Glutamatergic neuron (in vitro differentiated cells): ENCODE results near the gene NFIX. TPM values are rescaled to one million over a fixed set of nuclear protein-coding genes. Genes with fewer than 3 reads are reported as not detected.

Experiments
- DNase-seq: peaks from one replicate; pipeline ENCODE4 v3.0.0; 2022
- H3K27ac Mint-ChIP-seq: one replicate; pipeline ENCODE4 v1.8.0; 2020; ENCODE audit warnings: mild to moderate bottlenecking, mixed read lengths, inconsistent platforms; ENCODE audit not compliant: unreplicated experiment
- H3K27me3 Mint-ChIP-seq: one replicate; pipeline ENCODE4 v1.8.0; 2020; ENCODE audit warnings: mild to moderate bottlenecking, moderate library complexity, mixed read lengths, inconsistent platforms; ENCODE audit not compliant: unreplicated experiment
- H3K36me3 Mint-ChIP-seq: one replicate; pipeline ENCODE4 v1.8.0; 2020; ENCODE audit warnings: mild to moderate bottlenecking, mixed read lengths, inconsistent platforms; ENCODE audit not compliant: unreplicated experiment
- H3K4me1 Mint-ChIP-seq: one replicate; pipeline ENCODE4 v1.8.0; 2020; ENCODE audit warnings: mild to moderate bottlenecking, low read depth, mixed read lengths, inconsistent platforms; ENCODE audit not compliant: unreplicated experiment
- H3K4me3 Mint-ChIP-seq: one replicate; pipeline ENCODE4 v1.8.0; 2020; ENCODE audit warnings: mild to moderate bottlenecking, mixed read lengths, inconsistent platforms; ENCODE audit not compliant: unreplicated experiment
- H3K9me3 Mint-ChIP-seq: one replicate; pipeline ENCODE4 v1.8.0; 2020; ENCODE audit warnings: mild to moderate bottlenecking, moderate library complexity, mixed read lengths, inconsistent platforms; ENCODE audit not compliant: unreplicated experiment
- CTCF ChIP-seq: fragments of 200-600 bp; sonication (generic); IDR thresholded peaks from one replicate; pipeline ENCODE4 v1.5.0; 2021; ENCODE audit not compliant: partially characterized antibody, unreplicated experiment
- total RNA-seq: library from RNA; stranded (reverse); fragmentation: NEBNext Ultra II Directional; extraction: Animal tissue kit (Norgen Biotek cat#: 25700); gene quantifications from one replicate; pipeline ENCODE4 v1.2.1, GENCODE V29; 2021; ENCODE audit not compliant: unreplicated experiment

The NFIX gene
- total RNA-seq, 1 donor from 2014 or later = 2.4 TPM

- TF ChIP-seq CTCF = no peak
- Mint-ChIP-seq H3K4me1 (peaks cover 10% of the 10 kb centered on the region), H3K27ac (no peak overlapping the region), H3K27me3 (peaks cover 7% of the 10 kb centered on the region), H3K9me3 (peaks cover 6% of the 10 kb centered on the region), H3K36me3 (no peaks in the 10 kb centered on the region), H3K4me3 (no peak overlapping the region)
- no peak for DNase-seq
Observed at GRCh38 chr19:12983091-12983490, 12.2 kb upstream of the NFIX start.

GRCh38 chr19:12983542-12984142, 11.6 kb upstream of the NFIX start:
- peak; percentile 77 for DNase-seq
- Mint-ChIP-seq H3K27me3 (peaks cover 5% of the 10 kb centered on the region), H3K27ac (no peak overlapping the region), H3K4me3 (no peak overlapping the region), H3K36me3 (no peaks in the 10 kb centered on the region), H3K9me3 (peaks cover 6% of the 10 kb centered on the region), H3K4me1 (peaks cover 10% of the 10 kb centered on the region)
- peak; percentile 95 for TF ChIP-seq CTCF

GRCh38 chr19:12984143-12984627, 11.1 kb upstream of the NFIX start:
- H3K27ac Mint-ChIP-seq = no peak overlapping the region
- DNase-seq = no peak
- TF ChIP-seq CTCF = no peak
- H3K36me3 Mint-ChIP-seq = no peaks in the 10 kb centered on the region
- peaks cover 5% of the 10 kb centered on the region for H3K27me3 Mint-ChIP-seq
- no peak overlapping the region for H3K4me3 Mint-ChIP-seq
- peaks cover 10% of the 10 kb centered on the region for H3K4me1 Mint-ChIP-seq
- H3K9me3 Mint-ChIP-seq = peaks cover 6% of the 10 kb centered on the region

- Mint-ChIP-seq H3K4me3 (peak overlapping the region; percentile 22), H3K36me3 (no peaks in the 10 kb centered on the region), H3K9me3 (peaks cover 5% of the 10 kb centered on the region), H3K27ac (peak overlapping the region; percentile 79), H3K4me1 (peaks cover 10% of the 10 kb centered on the region), H3K27me3 (peaks cover 5% of the 10 kb centered on the region)
- no peak for TF ChIP-seq CTCF
- peak; percentile 54 for DNase-seq
Observed at GRCh38 chr19:12984683-12985048, 10.6 kb upstream of the NFIX start.

- Mint-ChIP-seq H3K4me3 (peak overlapping the region; percentile 22), H3K4me1 (peaks cover 10% of the 10 kb centered on the region), H3K27ac (peak overlapping the region; percentile 79), H3K27me3 (peaks cover 5% of the 10 kb centered on the region), H3K36me3 (no peaks in the 10 kb centered on the region), H3K9me3 (peaks cover 5% of the 10 kb centered on the region)
- peak; percentile 68 for DNase-seq
- TF ChIP-seq CTCF = no peak
Observed at GRCh38 chr19:12985049-12985776, 10.1 kb upstream of the NFIX start.
